GM12872 (cell line): Measurements from ENCODE around the gene GPR4.

Source experiments
- TF ChIP-seq, protein P1 (sequence below): IDR thresholded peaks from 3 replicates; pipeline ENCODE4 v1.5.1; 2011; ENCODE audit warnings: low read depth, mild to moderate bottlenecking, low read length, moderate library complexity; ENCODE audit not compliant: insufficient read depth

The GPR4 gene

GRCh38 chr19:45569619-45570421 lies 32.2 kb downstream of the GPR4 start:
- TF ChIP-seq, protein P1, sequence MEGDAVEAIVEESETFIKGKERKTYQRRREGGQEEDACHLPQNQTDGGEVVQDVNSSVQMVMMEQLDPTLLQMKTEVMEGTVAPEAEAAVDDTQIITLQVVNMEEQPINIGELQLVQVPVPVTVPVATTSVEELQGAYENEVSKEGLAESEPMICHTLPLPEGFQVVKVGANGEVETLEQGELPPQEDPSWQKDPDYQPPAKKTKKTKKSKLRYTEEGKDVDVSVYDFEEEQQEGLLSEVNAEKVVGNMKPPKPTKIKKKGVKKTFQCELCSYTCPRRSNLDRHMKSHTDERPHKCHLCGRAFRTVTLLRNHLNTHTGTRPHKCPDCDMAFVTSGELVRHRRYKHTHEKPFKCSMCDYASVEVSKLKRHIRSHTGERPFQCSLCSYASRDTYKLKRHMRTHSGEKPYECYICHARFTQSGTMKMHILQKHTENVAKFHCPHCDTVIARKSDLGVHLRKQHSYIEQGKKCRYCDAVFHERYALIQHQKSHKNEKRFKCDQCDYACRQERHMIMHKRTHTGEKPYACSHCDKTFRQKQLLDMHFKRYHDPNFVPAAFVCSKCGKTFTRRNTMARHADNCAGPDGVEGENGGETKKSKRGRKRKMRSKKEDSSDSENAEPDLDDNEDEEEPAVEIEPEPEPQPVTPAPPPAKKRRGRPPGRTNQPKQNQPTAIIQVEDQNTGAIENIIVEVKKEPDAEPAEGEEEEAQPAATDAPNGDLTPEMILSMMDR = peak; percentile 91

DNA sequence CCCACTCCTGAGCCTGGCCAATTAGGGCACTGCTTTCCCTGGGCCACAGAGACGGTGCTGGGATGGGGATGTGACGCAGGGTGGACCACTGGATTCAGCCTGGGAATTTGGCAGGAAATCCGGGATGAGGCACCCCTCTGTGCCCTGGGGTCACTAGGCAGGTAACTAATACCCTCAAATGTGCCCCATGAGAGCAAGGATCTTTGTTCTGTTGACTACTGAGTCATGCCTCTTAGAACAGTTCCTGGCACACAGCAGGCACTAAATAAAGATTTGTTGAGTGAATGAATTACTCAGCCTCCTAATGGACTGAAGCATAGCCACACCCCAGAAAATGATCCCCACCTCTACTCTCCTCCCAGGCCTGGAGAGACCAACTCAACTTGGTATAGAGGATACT lies 33.3 kb downstream of the GPR4 start:
- TF ChIP-seq, protein P1 = no peak

- TF ChIP-seq, protein P1 = no peak
Observed at GRCh38 chr19:45567609-45568008, 34.4 kb downstream of the GPR4 start.

GRCh38 chr19:45564131-45564780 lies 37.8 kb downstream of the GPR4 start:
- TF ChIP-seq, protein P1 = no peak

DNA sequence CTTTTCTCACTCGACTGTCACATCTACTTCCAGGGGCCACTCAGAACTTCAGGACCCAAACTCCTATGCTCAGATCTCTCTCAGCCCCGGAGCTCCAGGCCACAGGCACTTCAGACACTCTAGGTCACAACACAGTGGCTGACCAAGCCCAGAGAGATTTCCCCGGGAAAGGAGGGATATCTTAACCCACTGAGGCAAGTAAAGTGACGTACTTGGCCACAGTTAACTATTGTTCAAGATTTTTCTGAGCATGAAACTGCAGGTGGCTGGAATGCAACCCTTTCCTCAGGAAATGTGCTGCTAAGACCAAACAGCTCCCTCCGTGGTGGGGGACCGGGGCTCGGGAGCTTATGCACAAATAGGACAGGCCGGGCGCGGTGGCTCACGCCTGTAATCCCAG lies 41.3 kb downstream of the GPR4 start:
- TF ChIP-seq, protein P1 = no peak

GRCh38 chr19:45560038-45560437 lies 42.0 kb downstream of the GPR4 start:
- TF ChIP-seq, protein P1 = no peak

GRCh38 chr19:45558399-45558878 lies 43.6 kb downstream of the GPR4 start:
- TF ChIP-seq, protein P1 = peak; percentile 80
